ENCODE data around the gene BRD4.

The BRD4 gene

GRCh38 chr19:15265214-15265849 lies 67.0 kb downstream of the BRD4 start:
- DNase-seq (ENCODE audit: low read depth, low spot score), result no peak

- no peak for DNase-seq (ENCODE audit: low read depth, low spot score)
Measured at GRCh38 chr19:15264933-15265206, 67.5 kb downstream of the BRD4 start.

- DNase-seq (ENCODE audit: low read depth, low spot score), result peak; percentile 50
Measured at GRCh38 chr19:15264061-15264932, 68.0 kb downstream of the BRD4 start.

GRCh38 chr19:15263361-15263985 lies 68.9 kb downstream of the BRD4 start:
- no peak for DNase-seq (ENCODE audit: low read depth, low spot score)

GRCh38 chr19:15262011-15262410 lies 70.3 kb downstream of the BRD4 start:
- no peak for DNase-seq (ENCODE audit: low read depth, low spot score)

GRCh38 chr19:15260939-15261338 lies 71.4 kb downstream of the BRD4 start:
- DNase-seq (ENCODE audit: low read depth, low spot score), result no peak

- DNase-seq (ENCODE audit: low read depth, low spot score), result no peak
Measured at GRCh38 chr19:15259907-15260306, 72.4 kb downstream of the BRD4 start.

- DNase-seq (ENCODE audit: low read depth, low spot score), result no peak
Measured at GRCh38 chr19:15257782-15258181, 74.6 kb downstream of the BRD4 start.

GRCh38 chr19:15256708-15257331 lies 75.5 kb downstream of the BRD4 start:
- DNase-seq (ENCODE audit: low read depth, low spot score), result no peak

GRCh38 chr19:15255359-15255990 lies 76.9 kb downstream of the BRD4 start:
- DNase-seq (ENCODE audit: low read depth, low spot score), result no peak

- no peak for DNase-seq (ENCODE audit: low read depth, low spot score)
Measured at GRCh38 chr19:15254547-15254946, 77.8 kb downstream of the BRD4 start.

- no peak for DNase-seq (ENCODE audit: low read depth, low spot score)
Measured at GRCh38 chr19:15253513-15253912, 78.8 kb downstream of the BRD4 start.

GRCh38 chr19:15253061-15253460 lies 79.3 kb downstream of the BRD4 start:
- DNase-seq (ENCODE audit: low read depth, low spot score), result no peak

GRCh38 chr19:15252398-15253018 lies 79.8 kb downstream of the BRD4 start:
- DNase-seq (ENCODE audit: low read depth, low spot score), result no peak

- no peak for DNase-seq (ENCODE audit: low read depth, low spot score)
Measured at GRCh38 chr19:15251749-15252397, 80.5 kb downstream of the BRD4 start.

GRCh38 chr19:15251010-15251748 lies 81.2 kb downstream of the BRD4 start:
- DNase-seq (ENCODE audit: low read depth, low spot score), result no peak

- no peak for DNase-seq (ENCODE audit: low read depth, low spot score)
Measured at GRCh38 chr19:15250640-15250993, 81.7 kb downstream of the BRD4 start.

- DNase-seq (ENCODE audit: low read depth, low spot score), result no peak
Measured at GRCh38 chr19:15249972-15250639, 82.2 kb downstream of the BRD4 start.

- DNase-seq (ENCODE audit: low read depth, low spot score), result no peak
Measured at GRCh38 chr19:15249528-15249874, 82.8 kb downstream of the BRD4 start.

Measured in activated naive CD8-positive, alpha-beta T cell treated with anti-CD3 and anti-CD28 coated beads, Interleukin-2, amount 50 U/mL, for 16 hours (primary cell).